ENCODE results near the gene SYNPO.

SYNPO gene

DNA sequence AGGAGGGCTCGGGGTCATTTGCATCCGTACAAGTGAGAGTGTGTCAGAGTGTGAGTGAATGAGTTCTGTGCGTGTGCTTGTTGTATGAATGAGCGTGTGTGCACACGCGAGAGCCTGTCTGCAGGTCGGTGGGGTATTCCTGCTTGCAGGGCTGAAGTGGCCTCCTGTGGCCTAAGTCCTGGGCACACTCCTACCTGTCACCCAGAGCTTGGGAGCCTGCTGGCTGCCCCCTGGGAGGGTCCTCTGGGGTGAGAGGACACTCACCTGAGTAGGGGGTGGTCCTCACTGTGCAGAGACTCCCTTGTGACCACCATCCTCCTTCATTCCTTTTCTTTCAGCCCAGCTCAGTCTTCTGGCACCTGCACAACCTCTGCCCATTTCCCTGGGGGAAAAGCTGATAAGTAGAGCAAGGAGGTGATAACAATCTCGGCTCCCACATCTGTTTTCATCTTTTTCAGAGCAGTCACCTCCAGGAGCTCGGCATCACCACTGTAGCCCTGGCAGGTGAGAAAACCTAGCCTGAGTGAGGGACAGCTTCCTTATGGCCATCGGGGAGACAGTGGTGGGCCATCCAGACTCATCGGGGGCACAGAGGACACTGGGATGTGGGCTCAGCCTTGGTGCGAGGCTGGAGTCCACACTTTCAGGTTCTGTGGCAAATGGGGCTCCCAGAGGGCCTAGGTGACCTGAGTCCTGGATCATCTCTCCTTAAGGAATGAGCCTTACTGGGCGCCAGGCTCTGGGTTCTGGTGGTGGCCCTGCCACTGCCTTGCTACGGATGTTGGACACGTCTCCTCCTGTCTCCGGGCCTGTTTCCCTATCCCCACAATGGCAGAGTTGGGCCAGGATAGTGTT lies 38.7 kb upstream of the SYNPO start:
- no peak overlapping the region for H3K4me3 ChIP-seq (ENCODE audit: low read length)
- TF ChIP-seq, protein P1, sequence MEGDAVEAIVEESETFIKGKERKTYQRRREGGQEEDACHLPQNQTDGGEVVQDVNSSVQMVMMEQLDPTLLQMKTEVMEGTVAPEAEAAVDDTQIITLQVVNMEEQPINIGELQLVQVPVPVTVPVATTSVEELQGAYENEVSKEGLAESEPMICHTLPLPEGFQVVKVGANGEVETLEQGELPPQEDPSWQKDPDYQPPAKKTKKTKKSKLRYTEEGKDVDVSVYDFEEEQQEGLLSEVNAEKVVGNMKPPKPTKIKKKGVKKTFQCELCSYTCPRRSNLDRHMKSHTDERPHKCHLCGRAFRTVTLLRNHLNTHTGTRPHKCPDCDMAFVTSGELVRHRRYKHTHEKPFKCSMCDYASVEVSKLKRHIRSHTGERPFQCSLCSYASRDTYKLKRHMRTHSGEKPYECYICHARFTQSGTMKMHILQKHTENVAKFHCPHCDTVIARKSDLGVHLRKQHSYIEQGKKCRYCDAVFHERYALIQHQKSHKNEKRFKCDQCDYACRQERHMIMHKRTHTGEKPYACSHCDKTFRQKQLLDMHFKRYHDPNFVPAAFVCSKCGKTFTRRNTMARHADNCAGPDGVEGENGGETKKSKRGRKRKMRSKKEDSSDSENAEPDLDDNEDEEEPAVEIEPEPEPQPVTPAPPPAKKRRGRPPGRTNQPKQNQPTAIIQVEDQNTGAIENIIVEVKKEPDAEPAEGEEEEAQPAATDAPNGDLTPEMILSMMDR (conservative IDR thresholded peaks at IDR 0.05; ENCODE audit: low read depth, low read length), result no peak
- no peak for DNase-seq (ENCODE audit: low read depth)

DNA sequence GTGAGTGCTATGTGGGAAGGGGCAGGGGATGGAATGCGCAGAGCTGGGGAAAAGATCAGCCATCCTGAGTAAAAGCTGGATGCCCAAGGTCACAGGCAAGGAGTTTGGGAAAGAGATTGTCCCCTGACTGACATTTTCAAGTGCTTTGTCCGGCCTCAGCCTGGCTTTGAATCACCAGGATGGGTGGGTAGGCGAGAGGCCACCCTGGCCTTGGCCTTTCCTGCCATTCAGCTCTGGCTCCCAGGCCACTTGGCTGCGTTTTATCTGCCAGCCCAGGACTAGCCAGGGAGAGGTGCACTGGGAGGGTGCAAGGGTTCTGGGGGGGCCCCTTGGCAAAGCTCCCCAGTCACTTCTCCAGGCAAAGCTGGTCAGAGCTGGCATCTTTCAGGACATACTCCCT lies 37.4 kb upstream of the SYNPO start:
- TF ChIP-seq, protein P1 (conservative IDR thresholded peaks at IDR 0.05; ENCODE audit: low read depth, low read length), result no peak
- no peak overlapping the region for H3K4me3 ChIP-seq (ENCODE audit: low read length)
- DNase-seq (ENCODE audit: low read depth), result no peak

DNA sequence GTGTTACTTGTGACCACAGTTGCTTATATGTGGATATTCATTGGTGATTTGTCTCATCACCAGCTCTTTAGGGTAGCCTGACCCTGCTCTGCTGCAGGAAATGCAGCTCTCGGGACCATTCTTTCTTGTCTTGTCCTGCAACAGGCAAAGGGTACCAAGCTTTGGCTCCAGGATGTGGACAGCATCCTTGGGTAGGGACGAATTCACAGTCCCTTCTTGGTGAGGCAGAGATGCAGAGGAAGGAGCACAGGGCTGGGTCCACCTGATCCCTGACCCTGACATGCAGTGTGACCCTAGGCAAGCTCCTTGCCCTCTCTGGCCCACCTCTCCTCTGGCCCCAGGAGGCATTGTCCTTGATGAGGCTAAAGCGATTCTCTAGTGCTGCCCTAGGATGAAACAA lies 37.0 kb upstream of the SYNPO start:
- TF ChIP-seq, protein P1 (conservative IDR thresholded peaks at IDR 0.05; ENCODE audit: low read depth, low read length), result no peak
- H3K4me3 ChIP-seq (ENCODE audit: low read length), result no peak overlapping the region
- no peak for DNase-seq (ENCODE audit: low read depth)

DNA sequence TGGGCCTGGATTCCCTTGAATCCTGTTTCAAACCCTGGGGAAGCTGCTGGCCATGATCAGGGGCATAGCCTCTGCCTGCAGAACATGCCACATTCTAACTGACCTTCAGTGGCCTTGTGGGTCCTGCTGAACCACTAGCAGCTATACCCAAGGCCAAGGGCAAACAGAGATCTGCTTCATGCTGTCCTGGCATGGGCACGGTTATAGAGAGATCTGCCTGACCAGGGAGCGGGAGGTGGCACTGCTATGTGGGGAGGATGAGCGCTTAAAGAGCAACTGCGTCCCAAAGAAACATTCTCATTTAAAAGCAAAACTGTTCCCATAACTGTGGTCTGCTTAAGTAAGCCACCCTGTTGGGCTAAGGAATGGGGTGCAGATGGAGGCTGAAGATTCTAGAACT lies 36.5 kb upstream of the SYNPO start:
- DNase-seq (ENCODE audit: low read depth), result no peak
- TF ChIP-seq, protein P1 (conservative IDR thresholded peaks at IDR 0.05; ENCODE audit: low read depth, low read length), result no peak

DNA sequence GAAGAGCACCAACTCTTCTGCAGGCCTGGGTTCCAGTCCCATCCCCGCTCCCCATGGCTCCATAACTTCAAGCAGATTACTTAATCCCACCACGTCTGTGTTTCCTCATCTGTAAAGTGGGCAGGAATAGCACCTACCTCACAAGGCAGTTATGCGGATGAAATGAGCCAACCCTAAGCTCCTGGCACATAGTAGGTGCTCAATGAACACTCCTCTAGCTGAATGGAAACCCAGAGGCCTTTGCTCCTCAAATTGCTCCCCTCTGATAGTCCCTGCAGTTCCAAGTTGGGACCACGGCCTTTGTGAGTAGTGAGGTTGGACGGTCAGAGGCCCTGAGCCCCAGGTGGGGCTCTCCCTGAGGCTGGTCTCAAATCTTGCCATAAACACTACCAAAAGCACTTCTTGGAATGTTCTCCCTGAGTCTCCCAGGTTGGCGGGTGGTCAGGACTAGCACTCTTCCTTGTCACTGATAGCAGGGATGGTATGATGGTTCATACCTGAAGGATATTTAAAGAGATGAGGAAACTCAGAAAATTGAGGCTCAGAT lies 35.5 kb upstream of the SYNPO start:
- H3K4me3 ChIP-seq (ENCODE audit: low read length), result no peak overlapping the region
- TF ChIP-seq, protein P1 (conservative IDR thresholded peaks at IDR 0.05; ENCODE audit: low read depth, low read length), result no peak
- no peak for DNase-seq (ENCODE audit: low read depth)

More for the DNA sequence above, 36.5 kb upstream of the SYNPO start:
- no peak overlapping the region for H3K4me3 ChIP-seq (ENCODE audit: low read length)

DNA sequence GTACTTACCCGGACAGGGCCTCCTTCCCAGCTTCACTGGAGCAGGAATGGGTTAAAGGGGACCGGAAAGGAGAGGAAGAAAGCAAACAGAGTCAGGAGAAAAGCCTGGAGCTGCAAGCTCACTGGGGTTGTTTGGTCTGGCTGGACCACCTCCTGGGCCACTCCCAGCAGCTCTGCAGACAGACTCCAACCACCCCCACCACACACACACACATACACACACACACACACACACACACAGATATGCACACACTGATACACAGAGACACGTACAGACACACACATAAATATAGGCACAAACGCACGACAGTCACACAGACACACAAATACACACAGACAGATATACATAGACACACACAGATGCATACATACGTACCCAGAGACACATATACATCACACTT lies 34.9 kb upstream of the SYNPO start:
- no peak overlapping the region for H3K4me3 ChIP-seq (ENCODE audit: low read length)
- TF ChIP-seq, protein P1 (conservative IDR thresholded peaks at IDR 0.05; ENCODE audit: low read depth, low read length), result no peak
- no peak for DNase-seq (ENCODE audit: low read depth)

DNA sequence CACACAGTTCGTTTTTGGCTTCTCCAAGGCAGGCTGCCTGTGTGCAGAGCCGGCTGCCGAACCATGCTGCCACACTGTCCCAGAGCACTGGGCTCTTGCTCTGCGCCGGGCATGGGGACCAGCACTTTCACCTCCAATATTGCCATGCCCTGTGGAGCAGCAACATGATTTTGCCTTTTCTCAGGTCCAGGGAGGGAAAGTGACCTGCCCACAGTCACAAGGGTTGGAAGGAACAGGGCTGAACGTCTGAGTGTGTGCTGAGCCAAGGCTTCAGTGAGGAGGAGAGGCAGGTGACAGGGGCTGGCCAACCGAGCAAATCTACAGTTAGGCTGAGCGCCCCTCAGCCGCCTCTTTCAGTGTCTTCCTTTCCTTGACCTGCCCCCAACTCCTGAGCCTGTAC lies 34.0 kb upstream of the SYNPO start:
- H3K4me3 ChIP-seq (ENCODE audit: low read length), result no peak overlapping the region
- TF ChIP-seq, protein P1 (conservative IDR thresholded peaks at IDR 0.05; ENCODE audit: low read depth, low read length), result no peak
- no peak for DNase-seq (ENCODE audit: low read depth)

All from retinal pigment epithelial cell (primary cell).